GM19193 (cell line): ENCODE measurements around the gene ABCB8.

Source experiments
- POLR2A ChIP-seq: IDR thresholded peaks from 4 replicates; pipeline ENCODE4 v1.6.1; 2011; ENCODE audit not compliant: insufficient read depth, insufficient read length; ENCODE audit errors: extremely low read depth

The ABCB8 gene

GRCh38 chr7:150993511-150993910, 34.7 kb upstream of the ABCB8 start:
- TF ChIP-seq POLR2A = no peak

- TF ChIP-seq POLR2A = no peak
Observed at GRCh38 chr7:150994141-150994837, 34.0 kb upstream of the ABCB8 start.

GRCh38 chr7:150994838-150995510, 33.3 kb upstream of the ABCB8 start:
- no peak for TF ChIP-seq POLR2A

- TF ChIP-seq POLR2A = no peak
Observed at GRCh38 chr7:150996376-150997074, 31.7 kb upstream of the ABCB8 start.

- TF ChIP-seq POLR2A = no peak
Observed at GRCh38 chr7:150997075-150997511, 31.2 kb upstream of the ABCB8 start.

- no peak for TF ChIP-seq POLR2A
Observed at GRCh38 chr7:150997817-150998216, 30.4 kb upstream of the ABCB8 start.

- no peak for TF ChIP-seq POLR2A
Observed at GRCh38 chr7:150998341-150998740, 29.9 kb upstream of the ABCB8 start.

- no peak for TF ChIP-seq POLR2A
Observed at GRCh38 chr7:150999001-150999400, 29.2 kb upstream of the ABCB8 start.

GRCh38 chr7:150999497-151000230, 28.6 kb upstream of the ABCB8 start:
- TF ChIP-seq POLR2A = no peak

GRCh38 chr7:151000897-151001495, 27.3 kb upstream of the ABCB8 start:
- TF ChIP-seq POLR2A = no peak

GRCh38 chr7:151001546-151001945, 26.7 kb upstream of the ABCB8 start:
- TF ChIP-seq POLR2A = no peak

GRCh38 chr7:151003572-151003971, 24.7 kb upstream of the ABCB8 start:
- no peak for TF ChIP-seq POLR2A

GRCh38 chr7:151005566-151005965, 22.7 kb upstream of the ABCB8 start:
- TF ChIP-seq POLR2A = no peak

GRCh38 chr7:151006590-151007300, 21.5 kb upstream of the ABCB8 start:
- TF ChIP-seq POLR2A = no peak
